Tibial artery (tissue), 4 donors: Measurements from ENCODE around the gene APLP2.
A peak's percentile ranks its signal among the peaks of the same experiment; 100 is the strongest.

Source experiments
- DNase-seq, 2 donors: peaks; one replicate each; pipeline ENCODE4 v3.0.0-alpha.2; 2019
- H3K27ac ChIP-seq, 2 donors: fragments of 200-600 bp; sonication (generic) in 1 of 2; 1 replicate in 1 of 2; 2 replicates in 1 of 2; pipeline ENCODE4 v1.5.1; 2018 to 2019; ENCODE audit warnings: mild to moderate bottlenecking in 1 of 2
- H3K27me3 ChIP-seq, 2 donors: fragments of 200-600 bp; sonication (generic) in 1 of 2; one replicate each; pipeline versions ENCODE4 v1.5.1 to v1.6.0; 2016 to 2019
- H3K36me3 ChIP-seq, 3 donors: fragments of 200-600 bp; sonication (generic) in 2 of 3; one replicate each; pipeline ENCODE4 v1.5.1; 2016 to 2019; ENCODE audit warnings: mild to moderate bottlenecking in 2 of 3
- H3K4me1 ChIP-seq, 4 donors: fragments of 200-600 bp; sonication (generic) in 2 of 4; 1 replicate in 3 of 4; 2 replicates in 1 of 4; pipeline ENCODE4 v1.5.1; 2016 to 2019
- H3K4me3 ChIP-seq, 2 donors: fragments of 200-600 bp; sonication (generic) in 1 of 2; 1 replicate in 1 of 2; 2 replicates in 1 of 2; pipeline ENCODE4 v1.5.1; 2018 to 2019; ENCODE audit warnings: mild to moderate bottlenecking in 2 of 2
- H3K9me3 ChIP-seq, 3 donors: fragments of 200-600 bp; sonication (generic) in 1 of 3; one replicate each; pipeline ENCODE4 v1.5.1; 2016 to 2019
- intact Hi-C: fragments of 100-400 bp; cut with DNase I; formaldehyde crosslinking; loops from one replicate; pipeline ENCODE4 v1.15.0; 2023; ENCODE audit warnings: low total_unique reads
- TF ChIP-seq, protein P1 (sequence below), 2 experiments: fragments of 200-600 bp in 1 of 2; fragments of 450-650 bp in 1 of 2; IDR thresholded peaks; one replicate each; pipeline ENCODE4 v1.5.1; 2017 to 2019; ENCODE audit warnings: antibody characterized with exemption in 2 of 2, mild to moderate bottlenecking in 1 of 2, moderate library complexity in 1 of 2

APLP2 gene

DNA sequence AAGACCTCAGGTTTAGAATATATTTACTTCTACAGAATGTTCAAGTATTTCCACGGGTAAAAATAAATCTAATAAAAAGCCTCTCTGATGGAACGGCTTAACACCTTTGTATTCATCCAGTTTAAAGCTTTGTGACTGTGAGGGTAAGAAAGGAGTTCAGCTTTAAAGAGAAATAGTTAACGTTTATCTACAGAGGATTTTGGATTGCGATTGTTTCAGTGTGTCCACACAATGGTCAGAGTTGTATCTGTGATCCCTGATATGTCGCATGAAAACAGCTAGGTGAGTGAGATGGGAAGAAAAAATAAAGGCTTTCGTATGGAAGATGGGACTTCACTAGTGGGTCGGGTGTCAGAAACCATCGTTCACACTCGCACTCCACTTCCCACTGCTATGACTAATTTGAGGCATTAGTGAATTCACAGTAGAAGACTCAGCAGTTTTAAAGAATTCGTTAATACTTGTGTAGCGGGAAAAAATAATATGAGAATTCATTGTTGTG lies 1.6 kb downstream of the APLP2 start:
- peak overlapping the region; percentile 89 to 96 for H3K4me3 ChIP-seq
- intact Hi-C loops, result loop anchor here (5.0 kb wide), 1 partner anchor 56 kb away; no protein-coding TSS in a partner anchor
- no peak for DNase-seq
- TF ChIP-seq, protein P1, sequence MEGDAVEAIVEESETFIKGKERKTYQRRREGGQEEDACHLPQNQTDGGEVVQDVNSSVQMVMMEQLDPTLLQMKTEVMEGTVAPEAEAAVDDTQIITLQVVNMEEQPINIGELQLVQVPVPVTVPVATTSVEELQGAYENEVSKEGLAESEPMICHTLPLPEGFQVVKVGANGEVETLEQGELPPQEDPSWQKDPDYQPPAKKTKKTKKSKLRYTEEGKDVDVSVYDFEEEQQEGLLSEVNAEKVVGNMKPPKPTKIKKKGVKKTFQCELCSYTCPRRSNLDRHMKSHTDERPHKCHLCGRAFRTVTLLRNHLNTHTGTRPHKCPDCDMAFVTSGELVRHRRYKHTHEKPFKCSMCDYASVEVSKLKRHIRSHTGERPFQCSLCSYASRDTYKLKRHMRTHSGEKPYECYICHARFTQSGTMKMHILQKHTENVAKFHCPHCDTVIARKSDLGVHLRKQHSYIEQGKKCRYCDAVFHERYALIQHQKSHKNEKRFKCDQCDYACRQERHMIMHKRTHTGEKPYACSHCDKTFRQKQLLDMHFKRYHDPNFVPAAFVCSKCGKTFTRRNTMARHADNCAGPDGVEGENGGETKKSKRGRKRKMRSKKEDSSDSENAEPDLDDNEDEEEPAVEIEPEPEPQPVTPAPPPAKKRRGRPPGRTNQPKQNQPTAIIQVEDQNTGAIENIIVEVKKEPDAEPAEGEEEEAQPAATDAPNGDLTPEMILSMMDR (IDR thresholded peaks at IDR 0.05), result no peak
- H3K9me3 ChIP-seq, result no peaks in the 10 kb centered on the region
- H3K27ac ChIP-seq, result peak overlapping the region; percentile 90 to 93
- H3K27me3 ChIP-seq, result no peaks in the 10 kb centered on the region
- no peaks in the 10 kb centered on the region for H3K36me3 ChIP-seq
- peaks cover 0 to 27% (median 14%) of the 10 kb centered on the region in 4 donors for H3K4me1 ChIP-seq

DNA sequence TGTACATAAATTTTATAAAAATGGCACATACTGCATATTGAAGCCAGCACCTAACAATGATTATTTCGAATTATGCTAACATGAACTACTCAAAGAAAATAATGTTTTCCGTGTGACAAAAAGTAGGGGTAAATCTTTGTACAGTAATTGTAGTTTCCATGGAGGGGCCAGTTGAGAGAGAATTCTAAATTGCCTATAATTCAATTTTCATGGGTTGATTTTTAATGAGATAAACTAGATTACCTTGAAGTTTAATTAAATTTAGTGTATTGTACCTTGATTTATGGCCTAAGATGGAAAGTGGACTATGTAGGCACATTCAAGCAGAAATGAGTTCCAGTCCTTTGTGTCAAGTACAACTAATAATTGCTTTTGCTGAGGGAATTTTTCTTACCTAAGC lies 5.0 kb downstream of the APLP2 start:
- Histone ChIP-seq H3K4me3 (no peak overlapping the region), H3K4me1 (peaks cover 0 to 18% (median 10%) of the 10 kb centered on the region in 4 donors), H3K36me3 (no peaks in the 10 kb centered on the region), H3K9me3 (no peaks in the 10 kb centered on the region), H3K27me3 (no peaks in the 10 kb centered on the region), H3K27ac (no peak overlapping the region)
- intact Hi-C loops, result loop anchor here (5.0 kb wide), 1 partner anchor 53 kb away; no protein-coding TSS in a partner anchor
- DNase-seq, result no peak
- TF ChIP-seq, protein P1 (IDR thresholded peaks at IDR 0.05), result no peak

DNA sequence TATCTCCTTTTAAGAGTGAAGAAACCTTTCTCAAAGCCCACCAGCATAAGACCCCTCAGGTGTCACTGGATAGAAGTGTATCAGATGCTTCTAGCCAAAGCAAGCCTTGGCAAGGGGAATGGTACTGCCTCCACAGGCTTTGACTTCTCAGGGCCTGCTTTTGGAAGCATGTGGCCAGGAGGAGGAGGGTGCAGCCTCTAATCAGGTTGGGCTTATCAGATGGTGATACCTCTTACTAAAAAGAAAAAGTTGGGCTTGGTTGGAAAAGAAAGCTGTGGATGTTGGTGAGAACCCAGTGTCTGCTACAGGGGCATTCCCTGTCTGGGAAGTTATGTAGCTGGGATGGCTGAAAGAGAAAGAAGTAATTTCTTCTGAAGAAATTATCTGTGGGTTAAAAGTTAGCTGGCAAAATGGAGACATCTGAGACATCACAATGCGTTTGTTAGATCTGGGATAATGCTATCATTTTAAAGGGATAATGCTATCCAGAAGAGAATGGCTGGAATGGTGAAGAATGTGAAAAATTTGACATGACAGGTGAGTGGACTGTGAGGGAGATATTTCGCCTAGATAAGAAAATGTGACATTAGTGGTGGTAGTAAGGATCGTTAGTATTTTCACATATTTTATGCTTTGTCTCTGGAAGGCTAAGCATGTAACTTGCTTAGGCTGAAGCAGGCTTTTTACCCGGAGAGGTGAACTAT lies 7.2 kb downstream of the APLP2 start:
- H3K9me3 ChIP-seq, result no peaks in the 10 kb centered on the region

DNA sequence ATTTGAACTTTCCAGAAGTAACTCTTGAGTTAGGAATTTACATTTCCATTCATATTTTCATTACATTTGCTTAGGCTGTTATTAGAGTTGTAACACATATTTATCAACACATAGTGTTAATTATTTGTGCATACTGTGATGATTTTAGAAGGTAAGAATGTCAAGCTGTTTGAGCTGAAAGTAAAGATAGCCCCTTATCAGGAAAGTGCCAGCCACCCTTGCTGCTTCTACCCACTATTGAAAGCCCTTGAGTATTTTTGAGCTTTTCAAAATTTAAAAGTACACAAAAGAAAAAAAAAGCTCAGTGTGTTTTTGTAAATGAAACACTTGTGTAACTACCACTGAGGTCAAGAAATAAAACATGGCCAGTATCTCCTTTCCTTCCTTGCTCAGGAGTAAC lies 8.0 kb downstream of the APLP2 start:
- Histone ChIP-seq H3K9me3 (no peaks in the 10 kb centered on the region), H3K27me3 (no peaks in the 10 kb centered on the region), H3K4me1 (peaks cover 0 to 9% (median under 1%) of the 10 kb centered on the region in 4 donors), H3K4me3 (no peak overlapping the region), H3K27ac (no peak overlapping the region), H3K36me3 (no peaks in the 10 kb centered on the region)
- TF ChIP-seq, protein P1 (IDR thresholded peaks at IDR 0.05), result no peak
- no peak for DNase-seq
- intact Hi-C loops, result no loop called here

More for the DNA sequence above, 7.2 kb downstream of the APLP2 start:
- no peaks in the 10 kb centered on the region for H3K36me3 ChIP-seq
- TF ChIP-seq, protein P1 (IDR thresholded peaks at IDR 0.05), result no peak
- no peak overlapping the region for H3K4me3 ChIP-seq
- peaks cover 0 to 11% (median 5%) of the 10 kb centered on the region in 4 donors for H3K4me1 ChIP-seq
- H3K27ac ChIP-seq, result no peak overlapping the region
- intact Hi-C loops, result no loop called here
- no peak for DNase-seq
- H3K27me3 ChIP-seq, result no peaks in the 10 kb centered on the region

DNA sequence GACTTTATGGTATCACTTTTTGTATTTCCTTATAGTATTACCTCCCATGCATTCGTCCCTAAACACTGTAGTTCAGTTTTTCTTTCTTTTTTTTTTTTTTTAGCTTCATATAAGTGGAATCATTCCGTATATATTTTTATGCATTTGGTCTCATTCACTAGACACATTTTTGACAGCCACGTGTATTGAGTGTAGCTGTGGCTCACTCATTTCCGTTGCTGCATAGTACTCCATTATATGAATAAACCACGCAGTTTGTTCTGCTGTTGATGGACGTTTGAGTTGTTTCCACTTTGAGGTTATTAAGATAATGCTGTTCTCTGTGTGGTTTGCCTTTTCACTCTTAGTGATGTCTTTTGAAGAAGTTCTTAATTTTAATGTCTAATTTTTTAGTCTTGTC lies 8.4 kb downstream of the APLP2 start:
- H3K4me1 ChIP-seq, result peaks cover 0 to 9% (median 0%) of the 10 kb centered on the region in 4 donors
- intact Hi-C loops, result no loop called here
- TF ChIP-seq, protein P1 (IDR thresholded peaks at IDR 0.05), result no peak
- H3K4me3 ChIP-seq, result no peak overlapping the region
- H3K9me3 ChIP-seq, result no peaks in the 10 kb centered on the region
- no peaks in the 10 kb centered on the region for H3K27me3 ChIP-seq
- no peaks in the 10 kb centered on the region for H3K36me3 ChIP-seq
- H3K27ac ChIP-seq, result no peak overlapping the region
- no peak for DNase-seq
